ENCODE results near the gene SLC39A12.

DNA sequence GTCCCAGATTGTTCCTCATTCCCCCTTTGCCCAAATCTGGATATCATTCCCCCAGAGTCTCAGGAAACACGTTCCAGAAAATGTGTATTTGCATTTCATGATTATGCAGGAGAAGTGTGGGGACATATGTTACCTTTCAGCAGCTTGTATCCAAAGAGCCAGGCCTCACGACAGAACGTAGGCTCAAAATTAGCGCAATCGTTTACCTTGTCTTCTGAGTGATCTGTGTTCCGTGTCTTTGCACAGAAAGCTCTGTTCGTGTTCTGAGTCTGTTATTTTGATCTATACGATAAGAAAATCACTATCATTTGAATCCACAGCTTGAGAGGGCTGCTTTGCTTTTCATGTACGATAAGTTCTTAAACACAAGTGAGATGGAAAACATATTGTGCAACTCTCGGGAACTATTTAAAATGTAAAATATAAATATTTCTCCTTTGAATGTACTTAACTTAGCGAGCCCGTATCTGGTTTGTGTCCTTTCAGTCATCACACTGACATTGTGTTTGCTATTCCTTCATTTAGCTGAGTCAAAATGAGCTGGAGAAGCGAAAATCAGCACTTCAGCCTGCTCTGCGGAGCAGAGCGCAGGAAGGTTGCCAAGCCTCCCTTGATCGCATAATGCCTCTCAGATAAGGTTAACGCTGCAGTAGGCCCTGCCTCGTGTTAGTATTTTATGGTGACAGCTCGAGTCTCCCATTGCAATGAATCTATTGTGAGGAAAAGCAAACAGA, 108.3 kb downstream of the SLC39A12 start:
- no peak for TF ChIP-seq POLR2A (IDR thresholded peaks at IDR 0.05; ENCODE audit: control extremely low read depth in 1 of 2, low read depth in 2 of 2, low read length in 2 of 2)
- TF ChIP-seq, protein P1, sequence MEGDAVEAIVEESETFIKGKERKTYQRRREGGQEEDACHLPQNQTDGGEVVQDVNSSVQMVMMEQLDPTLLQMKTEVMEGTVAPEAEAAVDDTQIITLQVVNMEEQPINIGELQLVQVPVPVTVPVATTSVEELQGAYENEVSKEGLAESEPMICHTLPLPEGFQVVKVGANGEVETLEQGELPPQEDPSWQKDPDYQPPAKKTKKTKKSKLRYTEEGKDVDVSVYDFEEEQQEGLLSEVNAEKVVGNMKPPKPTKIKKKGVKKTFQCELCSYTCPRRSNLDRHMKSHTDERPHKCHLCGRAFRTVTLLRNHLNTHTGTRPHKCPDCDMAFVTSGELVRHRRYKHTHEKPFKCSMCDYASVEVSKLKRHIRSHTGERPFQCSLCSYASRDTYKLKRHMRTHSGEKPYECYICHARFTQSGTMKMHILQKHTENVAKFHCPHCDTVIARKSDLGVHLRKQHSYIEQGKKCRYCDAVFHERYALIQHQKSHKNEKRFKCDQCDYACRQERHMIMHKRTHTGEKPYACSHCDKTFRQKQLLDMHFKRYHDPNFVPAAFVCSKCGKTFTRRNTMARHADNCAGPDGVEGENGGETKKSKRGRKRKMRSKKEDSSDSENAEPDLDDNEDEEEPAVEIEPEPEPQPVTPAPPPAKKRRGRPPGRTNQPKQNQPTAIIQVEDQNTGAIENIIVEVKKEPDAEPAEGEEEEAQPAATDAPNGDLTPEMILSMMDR (IDR thresholded peaks at IDR 0.05; ENCODE audit: control extremely low read depth in 1 of 3, insufficient read depth in 1 of 3, low read depth in 1 of 3, low read length in 3 of 3), result no peak
- TF ChIP-seq, protein P2, sequence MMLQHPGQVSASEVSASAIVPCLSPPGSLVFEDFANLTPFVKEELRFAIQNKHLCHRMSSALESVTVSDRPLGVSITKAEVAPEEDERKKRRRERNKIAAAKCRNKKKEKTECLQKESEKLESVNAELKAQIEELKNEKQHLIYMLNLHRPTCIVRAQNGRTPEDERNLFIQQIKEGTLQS (IDR thresholded peaks at IDR 0.05; ENCODE audit: insufficient read depth, low read depth, low read length), result no peak
